ENCODE measurements around the gene APOL3.
"Not testable (repeated sequence)": the region's sequence is repeated elsewhere in the genome, so short reads cannot be mapped to it uniquely, and the experiment has no call there.

The APOL3 gene

GRCh38 chr22:36144886-36145541 is 15.5 kb downstream of the APOL3 start:
- Histone ChIP-seq H3K4me1 (ENCODE audit: insufficient read depth, low read length) (peaks cover 9% of the 10 kb centered on the region; the same call in 1 of the 2 replicates), H3K36me3 (ENCODE audit: insufficient read depth, low read length) (no peaks in the 10 kb centered on the region), H3K9ac (ENCODE audit: low read depth, low read length) (no peak overlapping the region), H3K9me3 (ENCODE audit: control insufficient read depth, insufficient read depth, low read length) (no peaks in the 10 kb centered on the region)

DNA sequence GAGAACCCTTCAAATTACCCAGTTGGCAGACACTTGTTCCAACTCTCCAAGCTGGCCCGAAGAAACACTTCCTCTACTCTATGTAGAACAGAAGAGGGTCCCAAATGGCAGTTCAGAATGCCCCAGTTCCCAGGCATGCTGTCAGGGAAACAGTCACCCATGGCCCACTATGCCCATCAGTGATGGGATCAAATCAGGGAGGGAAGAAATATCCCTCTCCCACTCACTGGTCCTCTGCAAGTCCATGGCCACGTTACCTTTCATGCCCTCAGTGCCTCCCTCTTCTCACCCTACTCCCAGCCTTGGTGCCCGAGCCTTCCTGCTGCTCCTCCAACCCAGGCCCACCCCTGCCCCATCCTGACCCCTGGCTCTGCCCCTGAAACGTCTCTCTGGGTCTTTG is 16.6 kb downstream of the APOL3 start:
- H3K36me3 ChIP-seq (ENCODE audit: insufficient read depth, low read length), result no peaks in the 10 kb centered on the region
- no peaks in the 10 kb centered on the region for H3K9me3 ChIP-seq (ENCODE audit: control insufficient read depth, insufficient read depth, low read length)

DNA sequence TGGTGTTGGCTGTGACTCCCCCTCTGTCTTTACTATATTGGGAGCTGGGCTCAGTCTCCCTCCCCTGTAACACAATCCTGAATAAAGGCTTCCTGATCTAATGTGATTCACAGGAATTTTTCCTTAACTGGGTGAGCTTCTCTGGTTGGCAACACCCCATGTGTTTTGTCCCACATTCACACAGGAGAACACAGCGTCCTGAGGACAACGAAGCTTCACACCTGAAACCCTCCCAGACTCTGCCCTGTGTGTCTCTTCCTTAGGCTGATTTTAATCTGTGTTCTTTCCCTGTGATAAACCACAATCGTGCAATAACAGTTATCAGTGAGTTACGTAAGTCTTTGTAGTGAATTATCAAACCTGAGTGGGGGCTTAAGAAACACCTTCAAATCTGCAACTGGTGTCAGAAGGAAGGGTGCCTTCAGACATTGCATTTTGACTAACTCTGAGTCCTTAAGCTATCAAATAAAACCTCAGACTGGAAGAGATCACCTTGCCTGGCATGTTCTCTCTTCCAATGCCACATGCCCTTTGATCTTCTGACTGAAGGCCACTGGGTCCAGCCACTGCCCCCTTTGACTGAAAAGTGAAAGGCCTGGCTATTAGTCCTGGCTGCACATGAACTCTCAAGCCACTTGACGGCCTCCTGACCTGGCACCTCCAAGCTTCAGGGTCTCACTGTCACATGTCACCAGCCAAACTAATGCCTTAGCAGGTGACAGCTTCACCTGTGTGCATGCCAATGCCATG is 17.3 kb downstream of the APOL3 start:
- no peaks in the 10 kb centered on the region for H3K9me3 ChIP-seq (ENCODE audit: control insufficient read depth, insufficient read depth, low read length)
- H3K36me3 ChIP-seq (ENCODE audit: insufficient read depth, low read length), result no peaks in the 10 kb centered on the region
- no peak overlapping the region for H3K9ac ChIP-seq (ENCODE audit: low read depth, low read length)

More for the DNA sequence above, 16.6 kb downstream of the APOL3 start:
- Histone ChIP-seq H3K9ac (ENCODE audit: low read depth, low read length) (no peak overlapping the region), H3K4me1 (ENCODE audit: insufficient read depth, low read length) (peaks cover 9% of the 10 kb centered on the region; the same call in 1 of the 2 replicates)

DNA sequence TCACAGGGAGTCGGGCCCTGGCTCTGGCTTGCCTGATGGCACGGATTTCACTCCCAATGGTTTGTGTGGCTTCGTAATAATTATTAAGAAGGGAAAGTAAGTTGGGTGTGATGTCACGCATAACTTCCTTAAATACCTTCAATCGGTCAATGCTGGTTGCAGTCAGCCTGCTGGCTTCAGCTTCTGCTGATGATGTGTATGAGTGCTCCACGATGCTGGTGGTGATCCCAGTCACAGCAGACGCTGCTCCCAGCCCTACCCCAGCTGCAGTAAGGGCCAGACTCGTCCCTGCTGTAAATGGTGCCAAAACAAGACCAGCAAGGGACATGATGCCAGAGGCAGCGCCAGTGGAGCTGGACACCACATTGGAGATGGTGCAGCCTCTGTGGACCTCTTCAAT is 19.1 kb downstream of the APOL3 start:
- Histone ChIP-seq H3K36me3 (ENCODE audit: insufficient read depth, low read length) (no peaks in the 10 kb centered on the region), H3K9me3 (ENCODE audit: control insufficient read depth, insufficient read depth, low read length) (no peaks in the 10 kb centered on the region), H3K4me1 (ENCODE audit: insufficient read depth, low read length) (peaks cover 9% of the 10 kb centered on the region; the same call in 1 of the 2 replicates), H3K9ac (ENCODE audit: low read depth, low read length) (no peak overlapping the region)

More for the DNA sequence above, 17.3 kb downstream of the APOL3 start:
- H3K4me1 ChIP-seq (ENCODE audit: insufficient read depth, low read length), result peaks cover 9% of the 10 kb centered on the region; the same call in 1 of the 2 replicates

- H3K4me1 ChIP-seq (ENCODE audit: insufficient read depth, low read length); H3K36me3 ChIP-seq (ENCODE audit: insufficient read depth, low read length); H3K9ac ChIP-seq (ENCODE audit: low read depth, low read length); H3K9me3 ChIP-seq (ENCODE audit: control insufficient read depth, insufficient read depth, low read length): not testable (repeated sequence)
Observed at GRCh38 chr22:36138709-36139108, 21.8 kb downstream of the APOL3 start.

GRCh38 chr22:36136988-36137387 is 23.6 kb downstream of the APOL3 start:
- Histone ChIP-seq H3K9me3 (ENCODE audit: control insufficient read depth, insufficient read depth, low read length) (no peaks in the 10 kb centered on the region), H3K4me1 (ENCODE audit: insufficient read depth, low read length) (0 out of 2 replicates have a peak, but pooled peaks cover 3% of the 10 kb centered on the region), H3K9ac (ENCODE audit: low read depth, low read length) (no peak overlapping the region), H3K36me3 (ENCODE audit: insufficient read depth, low read length) (no peaks in the 10 kb centered on the region)

DNA sequence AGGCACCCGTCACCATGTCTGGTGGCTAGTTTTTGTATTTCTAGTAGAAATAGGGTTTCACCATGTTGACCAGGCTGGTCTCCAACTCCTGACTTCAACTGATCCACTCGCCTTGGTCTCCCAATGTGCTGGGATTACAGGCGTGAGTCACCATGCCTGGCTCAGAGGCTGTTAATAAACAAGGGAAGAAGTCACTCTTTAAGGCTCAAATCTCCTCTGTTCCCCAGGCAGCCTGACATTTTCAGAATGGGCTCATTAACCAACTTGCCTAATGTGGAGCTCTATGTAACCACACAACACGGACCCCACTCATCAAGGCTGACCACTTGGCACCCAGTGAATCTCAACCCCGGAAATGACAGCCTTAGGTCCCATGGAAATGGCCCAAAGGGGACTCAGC is 24.1 kb downstream of the APOL3 start:
- Histone ChIP-seq H3K9ac (ENCODE audit: low read depth, low read length) (no peak overlapping the region), H3K36me3 (ENCODE audit: insufficient read depth, low read length) (no peaks in the 10 kb centered on the region), H3K9me3 (ENCODE audit: control insufficient read depth, insufficient read depth, low read length) (no peaks in the 10 kb centered on the region), H3K4me1 (ENCODE audit: insufficient read depth, low read length) (0 out of 2 replicates have a peak, but pooled peaks cover 3% of the 10 kb centered on the region)

DNA sequence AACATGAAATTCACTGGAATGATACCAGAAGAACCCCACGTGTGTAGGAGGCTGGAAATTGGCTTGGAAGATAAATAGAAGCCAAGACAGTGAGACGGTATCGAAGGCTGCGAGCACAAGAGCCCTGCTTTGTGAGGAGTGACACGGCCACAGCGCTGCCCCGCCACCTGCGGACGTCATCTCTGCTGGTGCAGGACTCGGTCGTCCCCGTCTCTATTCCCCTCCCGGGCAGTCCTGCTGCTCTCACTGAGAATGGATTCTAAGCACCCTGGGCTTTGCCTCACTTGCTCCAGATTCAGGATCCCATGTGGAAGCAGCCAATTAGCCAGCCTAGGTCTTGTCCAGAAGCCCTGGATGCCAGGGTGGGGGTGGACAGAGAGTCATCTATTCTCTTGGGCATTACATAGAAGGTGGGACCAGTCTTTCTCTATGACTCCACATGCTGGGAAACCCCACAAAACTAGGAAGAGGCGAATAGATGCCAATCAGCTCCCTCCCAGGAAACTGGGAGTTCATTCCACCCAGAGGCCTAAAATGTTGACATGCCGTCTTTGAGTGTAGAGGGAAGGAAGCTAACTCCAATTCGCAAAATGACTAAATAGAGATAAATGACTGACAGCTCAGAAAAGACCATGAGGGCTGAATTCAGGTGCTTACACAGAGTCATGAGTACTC is 25.1 kb downstream of the APOL3 start:
- no peaks in the 10 kb centered on the region for H3K4me1 ChIP-seq (ENCODE audit: insufficient read depth, low read length)
- no peaks in the 10 kb centered on the region for H3K36me3 ChIP-seq (ENCODE audit: insufficient read depth, low read length)
- H3K9ac ChIP-seq (ENCODE audit: low read depth, low read length), result no peak overlapping the region
- no peaks in the 10 kb centered on the region for H3K9me3 ChIP-seq (ENCODE audit: control insufficient read depth, insufficient read depth, low read length)

GRCh38 chr22:36134182-36134581 is 26.4 kb downstream of the APOL3 start:
- no peaks in the 10 kb centered on the region for H3K36me3 ChIP-seq (ENCODE audit: insufficient read depth, low read length)
- H3K4me1 ChIP-seq (ENCODE audit: insufficient read depth, low read length), result no peaks in the 10 kb centered on the region
- H3K9ac ChIP-seq (ENCODE audit: low read depth, low read length), result no peak overlapping the region
- no peaks in the 10 kb centered on the region for H3K9me3 ChIP-seq (ENCODE audit: control insufficient read depth, insufficient read depth, low read length)

DNA sequence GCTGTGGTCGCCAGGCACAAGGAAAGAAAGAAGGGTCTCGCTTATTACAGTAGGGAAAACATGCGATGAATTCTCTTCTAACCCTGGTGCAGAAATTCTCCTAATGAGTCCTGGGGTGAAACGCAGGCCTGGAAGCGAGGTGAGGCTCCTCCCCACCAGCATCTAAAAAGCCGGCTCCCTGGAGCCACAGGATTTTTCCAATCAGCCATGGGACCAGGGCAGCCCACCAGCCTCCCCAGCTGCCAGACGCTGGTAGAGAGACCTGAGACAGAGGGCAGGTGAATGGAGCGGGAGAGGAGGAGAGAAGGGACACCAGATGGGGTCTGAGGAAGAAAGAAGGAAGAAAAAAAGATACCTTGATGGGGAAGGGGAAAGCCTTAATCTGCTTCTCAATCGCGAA is 28.6 kb downstream of the APOL3 start:
- Histone ChIP-seq H3K9me3 (ENCODE audit: control insufficient read depth, insufficient read depth, low read length) (no peaks in the 10 kb centered on the region), H3K9ac (ENCODE audit: low read depth, low read length) (no peak overlapping the region), H3K36me3 (ENCODE audit: insufficient read depth, low read length) (no peaks in the 10 kb centered on the region), H3K4me1 (ENCODE audit: insufficient read depth, low read length) (no peaks in the 10 kb centered on the region)

DNA sequence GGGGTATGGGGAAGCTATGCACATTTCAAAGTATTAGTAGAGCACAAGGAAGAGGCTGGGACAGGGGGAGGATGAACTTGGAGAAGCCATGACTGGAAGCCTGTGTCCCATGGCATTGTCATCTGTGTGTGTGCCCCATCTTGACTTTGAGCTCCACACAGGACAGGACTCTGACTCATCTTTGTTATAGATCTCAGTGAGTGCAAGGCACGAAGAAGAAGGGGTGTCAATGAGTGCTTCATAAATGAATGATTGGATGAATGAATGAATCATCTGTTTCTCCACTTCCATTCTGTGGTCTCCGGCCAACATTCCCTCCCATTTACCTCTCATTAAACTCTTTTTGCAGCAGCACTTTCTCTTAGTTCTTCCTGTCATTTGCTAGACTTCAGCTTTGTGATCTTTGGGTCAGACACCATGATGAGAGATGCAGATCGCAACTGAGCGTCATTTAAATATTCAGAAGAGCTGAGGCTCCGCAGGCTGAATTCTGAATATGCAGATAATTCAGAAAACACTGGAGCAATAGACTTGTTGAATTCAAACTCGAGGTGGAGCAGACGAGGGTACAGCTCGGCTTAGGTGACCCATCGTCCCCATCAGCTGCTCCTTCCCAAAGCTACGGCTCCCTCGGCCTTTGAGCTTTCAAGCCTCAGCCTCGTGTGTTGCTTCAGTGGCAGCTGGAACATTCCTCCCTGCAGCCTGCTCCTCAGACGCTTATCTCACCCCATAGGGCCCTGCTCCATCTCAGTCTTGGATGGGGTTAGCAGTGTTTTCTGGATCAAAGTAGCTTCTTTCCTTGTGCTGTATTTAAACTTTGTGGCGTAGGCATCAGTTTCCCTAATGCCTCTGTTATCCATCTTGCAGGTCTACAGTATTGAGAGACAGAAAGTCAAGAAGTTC is 30.8 kb downstream of the APOL3 start:
- Histone ChIP-seq H3K36me3 (ENCODE audit: insufficient read depth, low read length) (no peaks in the 10 kb centered on the region), H3K4me1 (ENCODE audit: insufficient read depth, low read length) (no peaks in the 10 kb centered on the region), H3K9me3 (ENCODE audit: control insufficient read depth, insufficient read depth, low read length) (no peaks in the 10 kb centered on the region), H3K9ac (ENCODE audit: low read depth, low read length) (no peak overlapping the region)

DNA sequence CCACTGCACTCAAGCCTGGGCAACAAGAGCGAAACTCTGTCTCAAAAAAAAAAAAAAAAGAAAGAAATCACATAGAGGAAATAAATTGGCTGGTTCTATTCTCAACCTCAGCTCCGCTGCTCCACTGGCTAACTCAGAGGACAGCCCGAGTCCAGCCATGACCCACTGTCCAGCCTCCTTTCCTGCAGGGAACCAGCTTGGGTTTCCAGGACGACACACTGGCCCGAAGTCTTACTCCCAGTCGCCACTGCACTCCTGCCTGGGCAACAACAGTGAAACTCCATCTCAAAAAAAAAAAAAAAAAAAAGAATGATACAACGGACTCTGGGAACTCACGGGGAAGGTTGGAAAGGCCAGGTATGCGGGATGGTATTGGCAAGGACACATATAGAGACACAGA is 31.5 kb downstream of the APOL3 start:
- no peak overlapping the region for H3K9ac ChIP-seq (ENCODE audit: low read depth, low read length)
- no peaks in the 10 kb centered on the region for H3K4me1 ChIP-seq (ENCODE audit: insufficient read depth, low read length)
- no peaks in the 10 kb centered on the region for H3K36me3 ChIP-seq (ENCODE audit: insufficient read depth, low read length)
- H3K9me3 ChIP-seq (ENCODE audit: control insufficient read depth, insufficient read depth, low read length), result no peaks in the 10 kb centered on the region

GRCh38 chr22:36125994-36126531 is 34.5 kb downstream of the APOL3 start:
- Histone ChIP-seq H3K36me3 (ENCODE audit: insufficient read depth, low read length) (no peaks in the 10 kb centered on the region), H3K9me3 (ENCODE audit: control insufficient read depth, insufficient read depth, low read length) (no peaks in the 10 kb centered on the region), H3K4me1 (ENCODE audit: insufficient read depth, low read length) (peaks cover 6% of the 10 kb centered on the region; the same call in 1 of the 2 replicates), H3K9ac (ENCODE audit: low read depth, low read length) (no peak overlapping the region)

DNA sequence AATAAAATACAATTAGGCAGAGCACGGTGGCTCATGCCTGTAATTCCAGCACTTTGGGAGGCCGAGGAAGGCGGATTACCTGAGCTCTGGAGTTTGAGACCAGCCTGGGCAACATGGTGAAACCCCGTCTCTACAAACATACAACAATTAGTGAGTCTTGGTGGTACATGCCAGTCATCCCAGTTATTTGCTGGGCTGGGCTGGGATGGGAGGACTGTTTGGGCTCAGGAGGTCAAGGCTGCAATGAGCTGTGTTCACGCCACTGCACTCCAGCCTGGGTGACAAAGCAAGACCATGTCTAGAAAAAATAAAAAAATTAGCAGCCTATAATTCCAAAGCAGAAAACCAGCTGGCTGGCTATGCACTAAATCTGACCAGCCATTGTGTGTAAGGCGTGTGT is 35.1 kb downstream of the APOL3 start:
- Histone ChIP-seq H3K9me3 (ENCODE audit: control insufficient read depth, insufficient read depth, low read length) (no peaks in the 10 kb centered on the region), H3K9ac (ENCODE audit: low read depth, low read length) (no peak overlapping the region), H3K36me3 (ENCODE audit: insufficient read depth, low read length) (no peaks in the 10 kb centered on the region), H3K4me1 (ENCODE audit: insufficient read depth, low read length) (peaks cover 10% of the 10 kb centered on the region; the same call in 1 of the 2 replicates)
